GM19328 (cell line): ENCODE data around the gene ZFAND3.

Experiments
- ATAC-seq: cut with Tn5 transposase; IDR thresholded peaks from one replicate; pipeline ENCODE4 v1.9.1; 2021; ENCODE audit warnings: mild to moderate bottlenecking, moderate library complexity; ENCODE audit not compliant: unreplicated experiment

ZFAND3 gene

GRCh38 chr6:38068854-38069590, 249.5 kb downstream of the ZFAND3 start:
- no peak for ATAC-seq

GRCh38 chr6:38077488-38078030, 258.0 kb downstream of the ZFAND3 start:
- no peak for ATAC-seq

- ATAC-seq: no peak
Measured at GRCh38 chr6:38078671-38079070, 259.1 kb downstream of the ZFAND3 start.

- no peak for ATAC-seq
Measured at GRCh38 chr6:38079107-38079506, 259.6 kb downstream of the ZFAND3 start.

GRCh38 chr6:38079537-38079936, 260.0 kb downstream of the ZFAND3 start:
- no peak for ATAC-seq

- no peak for ATAC-seq
Measured at GRCh38 chr6:38080360-38080759, 260.8 kb downstream of the ZFAND3 start.

GRCh38 chr6:38080889-38081288, 261.4 kb downstream of the ZFAND3 start:
- ATAC-seq: no peak

- ATAC-seq: no peak
Measured at GRCh38 chr6:38085031-38085430, 265.5 kb downstream of the ZFAND3 start.

- ATAC-seq: no peak
Measured at GRCh38 chr6:38086346-38086745, 266.8 kb downstream of the ZFAND3 start.

GRCh38 chr6:38088010-38088409, 268.5 kb downstream of the ZFAND3 start:
- ATAC-seq: no peak

GRCh38 chr6:38088829-38089228, 269.3 kb downstream of the ZFAND3 start:
- no peak for ATAC-seq

GRCh38 chr6:38091613-38092012, 272.1 kb downstream of the ZFAND3 start:
- ATAC-seq: no peak

- no peak for ATAC-seq
Measured at GRCh38 chr6:38092465-38092864, 272.9 kb downstream of the ZFAND3 start.

- ATAC-seq: no peak
Measured at GRCh38 chr6:38092964-38093363, 273.4 kb downstream of the ZFAND3 start.

- ATAC-seq: no peak
Measured at GRCh38 chr6:38095054-38095453, 275.5 kb downstream of the ZFAND3 start.

- ATAC-seq: no peak
Measured at GRCh38 chr6:38099221-38099620, 279.7 kb downstream of the ZFAND3 start.

- ATAC-seq: no peak
Measured at GRCh38 chr6:38100380-38100779, 280.9 kb downstream of the ZFAND3 start.

- ATAC-seq: no peak
Measured at GRCh38 chr6:38103921-38104320, 284.4 kb downstream of the ZFAND3 start.

GRCh38 chr6:38105066-38105465, 285.5 kb downstream of the ZFAND3 start:
- ATAC-seq: no peak

- ATAC-seq: no peak
Measured at GRCh38 chr6:38107073-38107472, 287.5 kb downstream of the ZFAND3 start.

- no peak for ATAC-seq
Measured at GRCh38 chr6:38110481-38110971, 291.0 kb downstream of the ZFAND3 start.

GRCh38 chr6:38112181-38112580, 292.7 kb downstream of the ZFAND3 start:
- ATAC-seq: no peak
